Mesendoderm (in vitro differentiated cells): ENCODE results near the gene BOC.

Experiments
- DNase-seq: peaks from one replicate; pipeline ENCODE4 v3.0.0; 2013
- H2AK5ac ChIP-seq: 2 replicates; pipeline ENCODE4 v1.6.1; 2013; ENCODE audit warnings: low read length, inconsistent platforms
- H2BK120ac ChIP-seq: 2 replicates; pipeline ENCODE4 v1.6.1; 2013; ENCODE audit warnings: low read depth, mild to moderate bottlenecking, low read length, moderate library complexity, mixed read lengths
- H2BK15ac ChIP-seq: replicated peaks from 2 replicates; pipeline ENCODE4 v1.6.1; 2013; ENCODE audit warnings: low read depth, mild to moderate bottlenecking, moderate library complexity
- H2BK5ac ChIP-seq: 2 replicates; pipeline ENCODE4 v1.6.1; 2013; ENCODE audit warnings: low read length, inconsistent platforms
- H3K18ac ChIP-seq: 2 replicates; pipeline ENCODE4 v1.6.1; 2013; ENCODE audit warnings: mild to moderate bottlenecking, low read length, mixed read lengths
- H3K23ac ChIP-seq: one replicate; pipeline ENCODE4 v1.6.1; 2013; ENCODE audit warnings: low read length
- H3K27ac ChIP-seq: 2 replicates; pipeline ENCODE4 v1.5.1; 2013; ENCODE audit warnings: low read depth, mild to moderate bottlenecking, inconsistent platforms, low read length, moderate library complexity
- H3K27me3 ChIP-seq: 2 replicates; pipeline ENCODE4 v1.6.1; 2013; ENCODE audit warnings: low read length, control low read depth, mild to moderate bottlenecking, inconsistent platforms; ENCODE audit not compliant: insufficient read depth, poor library complexity
- H3K36me3 ChIP-seq: 2 replicates; pipeline ENCODE4 v1.6.1; 2013; ENCODE audit warnings: low read length, inconsistent platforms; ENCODE audit not compliant: control insufficient read depth, insufficient read depth
- H3K4ac ChIP-seq: one replicate; pipeline ENCODE4 v1.6.1; 2013; ENCODE audit warnings: low read depth, mild to moderate bottlenecking, low read length, moderate library complexity
- H3K4me1 ChIP-seq: 2 replicates; pipeline ENCODE4 v1.6.1; 2013; ENCODE audit warnings: low read depth, low read length, inconsistent platforms; ENCODE audit not compliant: control insufficient read depth
- H3K4me2 ChIP-seq: 2 replicates; pipeline ENCODE4 v1.6.1; 2013; ENCODE audit warnings: low read length
- H3K4me3 ChIP-seq: 2 replicates; pipeline ENCODE4 v1.5.1; 2013; ENCODE audit warnings: mild to moderate bottlenecking, low read length
- H3K56ac ChIP-seq: one replicate; pipeline ENCODE4 v1.6.1; 2013; ENCODE audit warnings: low read length
- H3K79me1 ChIP-seq: 2 replicates; pipeline ENCODE4 v1.6.1; 2013; ENCODE audit warnings: low read length, inconsistent platforms
- H3K79me2 ChIP-seq: 2 replicates; pipeline ENCODE4 v1.6.1; 2013; ENCODE audit warnings: mild to moderate bottlenecking, low read length; ENCODE audit not compliant: control insufficient read depth, insufficient read depth
- H3K9ac ChIP-seq: 2 replicates; pipeline ENCODE4 v1.6.1; 2013; ENCODE audit warnings: low read length, inconsistent platforms
- H4K5ac ChIP-seq: one replicate; pipeline ENCODE4 v1.6.1; 2013; ENCODE audit warnings: low read length
- H4K8ac ChIP-seq: one replicate; pipeline ENCODE4 v1.6.1; 2013; ENCODE audit warnings: low read depth, mild to moderate bottlenecking, control low read depth, low read length, moderate library complexity
- WGBS: extraction: QIAGEN DNeasy Blood & Tissue Kit; methylation state at CpG from one replicate; pipeline ENCODE4 v1.1.7; 2013; ENCODE audit warnings: low lambda C conversion rate, missing lambda C conversion rate; ENCODE audit not compliant: insufficient coverage; ENCODE audit errors: extremely low coverage; 5-methylcytosine and 5-hydroxymethylcytosine counted together

Gene BOC

GRCh38 chr3:113218011-113218680 is 6.8 kb downstream of the BOC start:
- Histone ChIP-seq H3K27ac (no peak overlapping the region), H3K36me3 (no peaks in the 10 kb centered on the region), H2BK15ac (no peak overlapping the region), H3K4me3 (no peak overlapping the region), H2AK5ac (no peak overlapping the region), H2BK120ac (no peak overlapping the region), H3K27me3 (peaks cover 3% of the 10 kb centered on the region), H3K79me1 (no peaks in the 10 kb centered on the region), H3K4me2 (no peak overlapping the region), H3K9ac (no peak overlapping the region), H3K56ac (no peak overlapping the region), H3K4me1 (no peaks in the 10 kb centered on the region), H3K4ac (no peak overlapping the region), H3K18ac (no peak overlapping the region), H4K5ac (no peak overlapping the region), H2BK5ac (no peak overlapping the region), H3K23ac (no peak overlapping the region), H4K8ac (no peak overlapping the region), H3K79me2 (no peaks in the 10 kb centered on the region)
- no CpG with 5 or more reads among the region's 10 CpGs for WGBS
- DNase-seq, result no peak

- no peak overlapping the region for H2BK5ac ChIP-seq
- no peaks in the 10 kb centered on the region for H3K27me3 ChIP-seq
- no peak overlapping the region for H3K18ac ChIP-seq
- WGBS, result no CpG with 5 or more reads among the region's 1 CpG
- H3K4ac ChIP-seq, result no peak overlapping the region
- no peak overlapping the region for H3K4me2 ChIP-seq
- H2BK120ac ChIP-seq, result no peak overlapping the region
- H2AK5ac ChIP-seq, result no peak overlapping the region
- no peak overlapping the region for H4K8ac ChIP-seq
- H3K9ac ChIP-seq, result no peak overlapping the region
- H4K5ac ChIP-seq, result no peak overlapping the region
- H3K4me3 ChIP-seq, result no peak overlapping the region
- no peak overlapping the region for H3K27ac ChIP-seq
- no peaks in the 10 kb centered on the region for H3K4me1 ChIP-seq
- H3K79me2 ChIP-seq, result no peaks in the 10 kb centered on the region
- H3K79me1 ChIP-seq, result no peaks in the 10 kb centered on the region
- no peaks in the 10 kb centered on the region for H3K36me3 ChIP-seq
- no peak for DNase-seq
- no peak overlapping the region for H3K56ac ChIP-seq
- H3K23ac ChIP-seq, result no peak overlapping the region
- H2BK15ac ChIP-seq, result no peak overlapping the region
Measured at GRCh38 chr3:113218681-113219045, 7.3 kb downstream of the BOC start.

- Histone ChIP-seq H3K4ac (no peak overlapping the region), H3K23ac (no peak overlapping the region), H2AK5ac (no peak overlapping the region), H2BK5ac (no peak overlapping the region), H2BK120ac (no peak overlapping the region), H2BK15ac (no peak overlapping the region), H4K8ac (no peak overlapping the region), H3K27ac (no peak overlapping the region), H3K79me2 (no peaks in the 10 kb centered on the region), H3K36me3 (no peaks in the 10 kb centered on the region), H3K4me3 (no peak overlapping the region), H3K79me1 (no peaks in the 10 kb centered on the region), H3K56ac (no peak overlapping the region), H3K18ac (no peak overlapping the region), H3K4me1 (no peaks in the 10 kb centered on the region), H3K27me3 (no peaks in the 10 kb centered on the region), H3K9ac (no peak overlapping the region), H4K5ac (no peak overlapping the region), H3K4me2 (no peak overlapping the region)
- DNase-seq, result no peak
- WGBS, result no CpG with 5 or more reads among the region's 6 CpGs
Measured at GRCh38 chr3:113219605-113220300, 8.4 kb downstream of the BOC start.

- Histone ChIP-seq H3K4ac (no peak overlapping the region), H3K18ac (no peak overlapping the region), H3K9ac (no peak overlapping the region), H3K4me1 (no peaks in the 10 kb centered on the region), H3K79me2 (no peaks in the 10 kb centered on the region), H3K4me2 (no peak overlapping the region), H3K27ac (no peak overlapping the region), H3K4me3 (no peak overlapping the region), H4K8ac (no peak overlapping the region), H4K5ac (no peak overlapping the region), H2BK15ac (no peak overlapping the region), H3K56ac (no peak overlapping the region), H3K27me3 (no peaks in the 10 kb centered on the region), H2BK5ac (no peak overlapping the region), H3K79me1 (no peaks in the 10 kb centered on the region), H3K23ac (no peak overlapping the region), H3K36me3 (no peaks in the 10 kb centered on the region), H2BK120ac (no peak overlapping the region), H2AK5ac (no peak overlapping the region)
- DNase-seq, result no peak
- no CpG with 5 or more reads among the region's 5 CpGs for WGBS
Measured at GRCh38 chr3:113220721-113221120, 9.4 kb downstream of the BOC start.

GRCh38 chr3:113221721-113222257 is 10.4 kb downstream of the BOC start:
- Histone ChIP-seq H2BK15ac (no peak overlapping the region), H2BK5ac (no peak overlapping the region), H3K18ac (no peak overlapping the region), H4K8ac (no peak overlapping the region), H3K4me1 (no peaks in the 10 kb centered on the region), H3K23ac (no peak overlapping the region), H3K36me3 (no peaks in the 10 kb centered on the region), H3K27me3 (no peaks in the 10 kb centered on the region), H3K4me2 (no peak overlapping the region), H2AK5ac (no peak overlapping the region), H3K56ac (no peak overlapping the region), H3K4me3 (no peak overlapping the region), H4K5ac (no peak overlapping the region), H3K4ac (no peak overlapping the region), H3K9ac (no peak overlapping the region), H3K79me1 (no peaks in the 10 kb centered on the region), H3K27ac (no peak overlapping the region), H2BK120ac (no peak overlapping the region), H3K79me2 (no peaks in the 10 kb centered on the region)
- WGBS, result 100% methylated on average over 1 of the region's 2 CpGs
- no peak for DNase-seq
